ENCODE measurements around the gene NLGN3. TPM values are rescaled to one million over a fixed set of nuclear protein-coding genes. Genes with fewer than 3 reads are reported as not detected.
A peak's percentile ranks its signal among the peaks of the same experiment; 100 is the strongest.

Gene NLGN3
- total RNA-seq (0.19 TPM), polyA plus RNA-seq (1.5 TPM)
- long read RNA-seq, donor 1, result 0 reads
- long read RNA-seq, donor 2, result 0 reads
- long read RNA-seq, donor 3, result 0 reads
- long read RNA-seq, donor 4, result 0 reads
- long read RNA-seq, donor 5, result 0 reads
- long read RNA-seq, donor 6, result 0 reads
- long read RNA-seq, donor 7, result 0 reads
- long read RNA-seq, donor 8, result 0 reads
- long read RNA-seq, donor 9, result 0 reads
- long read RNA-seq, donor 10, result 0 reads

DNA sequence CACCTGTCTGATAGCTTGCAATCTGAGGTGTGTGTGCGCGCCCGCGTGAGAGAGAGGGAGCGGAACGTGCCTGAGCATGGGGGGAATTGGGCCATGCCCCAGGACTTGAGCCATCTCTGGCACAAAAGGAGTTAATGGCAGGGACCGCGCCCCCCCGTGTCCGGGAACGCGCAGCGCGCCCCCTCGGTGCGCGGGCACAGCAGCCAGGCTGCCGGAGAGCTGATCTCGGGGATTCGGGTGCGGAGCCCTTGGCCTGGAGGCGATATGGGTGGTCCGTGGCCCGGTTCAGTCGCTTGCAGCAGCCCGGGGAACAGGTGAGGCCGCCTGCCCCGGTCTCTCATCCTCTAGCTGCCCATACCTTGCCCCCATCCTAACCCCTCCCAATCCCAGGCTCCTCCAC, at the start of gene NLGN3:
NLGN3 (plus strand) TSS at position 191 of the 400 bp plus-strand sequence. CDS start 2,909 bp downstream, outside the sequence.
- peaks cover 12 to 23% of the 10 kb centered on the region in 2 donors for H3K36me3 ChIP-seq (ENCODE audit: control insufficient read depth in 2 of 2, insufficient read depth in 2 of 2, low read length in 1 of 2)
- H3K4me1 ChIP-seq (ENCODE audit: control insufficient read depth in 2 of 2, insufficient read depth in 2 of 2, low read length in 2 of 2), result peaks cover 0 to 19% of the 10 kb centered on the region in 2 donors
- H3K27ac ChIP-seq (ENCODE audit: low read depth in 1 of 2, low read length in 1 of 2), result no peak within 1 kb of the TSS
- DNase-seq (ENCODE audit: low read depth in 6 of 9, low spot score in 9 of 9), result no peak
- H3K27me3 ChIP-seq (ENCODE audit: control insufficient read depth in 2 of 2, insufficient read depth in 1 of 2, low read length in 1 of 2), result no peaks in the 10 kb centered on the region
- no peak within 1 kb of the TSS for H3K4me3 ChIP-seq (ENCODE audit: low read length in 2 of 2)
- no peaks in the 10 kb centered on the region for H3K9me3 ChIP-seq (ENCODE audit: control insufficient read depth in 2 of 2, insufficient read depth in 1 of 2, low read length in 1 of 2)
- WGBS, result 64% methylated on average over 28 of the region's 28 CpGs

DNA sequence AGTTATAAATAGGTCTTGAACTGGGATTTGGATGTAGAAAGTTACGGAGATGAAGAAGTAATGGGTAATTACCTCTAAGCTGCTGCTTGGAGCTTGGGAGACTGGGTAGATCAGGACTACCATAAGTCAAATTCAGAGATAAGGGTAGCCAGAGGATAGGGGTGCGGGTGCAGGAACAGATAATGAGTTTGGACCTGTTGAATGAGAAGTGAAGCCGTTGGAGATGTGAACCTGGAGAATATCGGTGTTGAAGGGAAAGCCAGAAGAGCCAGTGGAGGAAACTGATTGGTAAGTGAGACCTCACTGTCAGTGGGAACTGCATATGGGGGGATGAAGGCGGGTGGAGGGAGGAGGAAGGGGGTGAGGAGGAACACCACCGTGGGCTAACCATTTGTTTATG, 49.6 kb upstream of the NLGN3 start:
- Histone ChIP-seq H3K9me3 (ENCODE audit: control insufficient read depth in 2 of 2, insufficient read depth in 1 of 2, low read length in 1 of 2) (no peaks in the 10 kb centered on the region), H3K4me3 (ENCODE audit: low read length in 2 of 2) (peak overlapping the region; percentile 54 to 63), H3K27me3 (ENCODE audit: control insufficient read depth in 2 of 2, insufficient read depth in 1 of 2, low read length in 1 of 2) (peaks cover 0 to 5% of the 10 kb centered on the region in 2 donors), H3K36me3 (ENCODE audit: control insufficient read depth in 2 of 2, insufficient read depth in 2 of 2, low read length in 1 of 2) (no peaks in the 10 kb centered on the region), H3K4me1 (ENCODE audit: control insufficient read depth in 2 of 2, insufficient read depth in 2 of 2, low read length in 2 of 2) (peaks cover 3 to 26% of the 10 kb centered on the region in 2 donors), H3K27ac (ENCODE audit: low read depth in 1 of 2, low read length in 1 of 2) (no peak overlapping the region)
- no peak for DNase-seq (ENCODE audit: low read depth in 6 of 9, low spot score in 9 of 9)
- 31% methylated on average over 6 of the region's 6 CpGs for WGBS

DNA sequence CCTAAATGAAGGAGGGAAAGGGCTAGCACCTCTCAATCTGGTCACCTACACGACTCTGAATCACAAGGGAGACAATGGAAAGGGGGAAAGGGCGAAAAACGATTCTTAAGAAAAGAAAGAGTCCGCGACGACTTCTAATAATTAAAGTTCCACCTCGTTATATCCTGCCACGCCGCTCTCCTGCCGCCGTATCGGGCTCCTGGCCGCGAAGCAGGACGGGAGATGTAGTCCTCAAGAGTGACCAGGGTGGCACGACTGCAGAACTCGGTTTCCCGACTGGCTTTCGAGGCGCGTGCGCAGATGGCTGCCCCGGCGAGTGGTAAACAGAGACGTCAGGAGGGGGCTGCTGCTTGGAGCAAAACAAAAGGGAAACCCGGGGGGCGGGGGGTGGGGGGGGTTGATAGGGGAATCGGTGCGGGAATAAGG, 49.1 kb upstream of the NLGN3 start, which contains the start of gene FOXO4:
FOXO4 (plus strand) TSS at position 297 of the 426 bp plus-strand sequence. CDS start 678 bp downstream, outside the sequence.
- Histone ChIP-seq H3K27me3 (ENCODE audit: control insufficient read depth in 2 of 2, insufficient read depth in 1 of 2, low read length in 1 of 2) (peaks cover 0 to 6% of the 10 kb centered on the region in 2 donors), H3K9me3 (ENCODE audit: control insufficient read depth in 2 of 2, insufficient read depth in 1 of 2, low read length in 1 of 2) (no peaks in the 10 kb centered on the region), H3K27ac (ENCODE audit: low read depth in 1 of 2, low read length in 1 of 2) (peak within 1 kb of the TSS; percentile 77 to 84), H3K4me3 (ENCODE audit: low read length in 2 of 2) (peak within 1 kb of the TSS; percentile 54 to 63), H3K4me1 (ENCODE audit: control insufficient read depth in 2 of 2, insufficient read depth in 2 of 2, low read length in 2 of 2) (peaks cover 3 to 29% of the 10 kb centered on the region in 2 donors), H3K36me3 (ENCODE audit: control insufficient read depth in 2 of 2, insufficient read depth in 2 of 2, low read length in 1 of 2) (no peaks in the 10 kb centered on the region)
- under 1% methylated on average over 29 of the region's 29 CpGs for WGBS
- DNase-seq (ENCODE audit: low read depth in 6 of 9, low spot score in 9 of 9), result peak in 7 of 9 donors; percentile 71 to 93 (median 84)

DNA sequence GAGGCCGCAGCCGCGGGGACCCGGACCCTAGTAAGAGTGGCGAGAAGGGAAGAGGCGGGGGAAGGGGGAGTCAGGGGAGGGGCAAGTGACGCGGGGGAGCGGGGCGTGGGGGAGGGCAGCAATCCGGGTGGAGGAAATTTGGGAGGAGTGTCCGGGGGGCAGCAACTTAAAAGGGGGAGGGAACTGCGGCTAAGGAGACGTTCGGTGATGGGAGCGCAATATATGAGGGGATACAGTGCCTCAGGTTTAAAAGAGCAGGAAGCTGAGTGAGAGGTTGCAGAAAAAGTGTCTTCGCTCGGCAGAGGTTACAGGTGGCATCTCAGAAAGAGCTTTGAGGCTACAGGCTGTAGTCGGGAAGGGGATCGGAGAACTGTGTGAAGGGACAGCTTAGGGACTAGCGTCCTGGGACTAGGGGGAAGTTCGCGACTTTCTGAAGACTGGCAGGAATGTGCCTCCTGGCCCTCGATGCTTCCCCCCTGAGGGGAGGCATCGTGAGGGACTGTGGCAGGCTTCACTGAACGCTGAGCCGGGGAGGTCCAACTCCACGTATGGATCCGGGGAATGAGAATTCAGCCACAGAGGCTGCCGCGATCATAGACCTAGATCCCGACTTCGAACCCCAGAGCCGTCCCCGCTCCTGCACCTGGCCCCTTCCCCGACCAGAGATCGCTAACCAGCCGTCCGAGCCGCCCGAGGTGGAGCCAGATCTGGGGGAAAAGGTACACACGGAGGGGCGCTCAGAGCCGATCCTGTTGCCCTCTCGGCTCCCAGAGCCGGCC, 48.5 kb upstream of the NLGN3 start:
- DNase-seq (ENCODE audit: low read depth in 6 of 9, low spot score in 9 of 9), result peak in 3 of 9 donors; percentile 57 to 76 (median 61)
- Histone ChIP-seq H3K27me3 (ENCODE audit: control insufficient read depth in 2 of 2, insufficient read depth in 1 of 2, low read length in 1 of 2) (peaks cover 0 to 8% of the 10 kb centered on the region in 2 donors), H3K9me3 (ENCODE audit: control insufficient read depth in 2 of 2, insufficient read depth in 1 of 2, low read length in 1 of 2) (no peaks in the 10 kb centered on the region), H3K27ac (ENCODE audit: low read depth in 1 of 2, low read length in 1 of 2) (peak overlapping the region; percentile 77 to 84), H3K36me3 (ENCODE audit: control insufficient read depth in 2 of 2, insufficient read depth in 2 of 2, low read length in 1 of 2) (no peaks in the 10 kb centered on the region), H3K4me3 (ENCODE audit: low read length in 2 of 2) (peak overlapping the region; percentile 54 to 63), H3K4me1 (ENCODE audit: control insufficient read depth in 2 of 2, insufficient read depth in 2 of 2, low read length in 2 of 2) (peaks cover 3 to 35% of the 10 kb centered on the region in 2 donors)
- WGBS, result 2% methylated on average over 46 of the region's 46 CpGs

DNA sequence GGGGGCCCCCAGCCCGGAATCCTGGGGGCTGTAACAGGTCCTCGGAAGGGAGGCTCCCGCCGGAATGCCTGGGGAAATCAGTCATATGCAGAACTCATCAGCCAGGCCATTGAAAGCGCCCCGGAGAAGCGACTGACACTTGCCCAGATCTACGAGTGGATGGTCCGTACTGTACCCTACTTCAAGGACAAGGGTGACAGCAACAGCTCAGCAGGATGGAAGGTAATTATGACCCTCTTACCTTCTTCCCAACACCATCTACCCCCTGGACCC, 47.9 kb upstream of the NLGN3 start:
- 4% methylated on average over 9 of the region's 9 CpGs for WGBS
- peak overlapping the region; percentile 54 to 63 for H3K4me3 ChIP-seq (ENCODE audit: low read length in 2 of 2)
- peaks cover 3 to 40% of the 10 kb centered on the region in 2 donors for H3K4me1 ChIP-seq (ENCODE audit: control insufficient read depth in 2 of 2, insufficient read depth in 2 of 2, low read length in 2 of 2)
- peaks cover 0 to 2% of the 10 kb centered on the region in 2 donors for H3K36me3 ChIP-seq (ENCODE audit: control insufficient read depth in 2 of 2, insufficient read depth in 2 of 2, low read length in 1 of 2)
- no peaks in the 10 kb centered on the region for H3K9me3 ChIP-seq (ENCODE audit: control insufficient read depth in 2 of 2, insufficient read depth in 1 of 2, low read length in 1 of 2)
- no peak for DNase-seq (ENCODE audit: low read depth in 6 of 9, low spot score in 9 of 9)
- no peak overlapping the region for H3K27ac ChIP-seq (ENCODE audit: low read depth in 1 of 2, low read length in 1 of 2)
- peaks cover 0 to 8% of the 10 kb centered on the region in 2 donors for H3K27me3 ChIP-seq (ENCODE audit: control insufficient read depth in 2 of 2, insufficient read depth in 1 of 2, low read length in 1 of 2)

DNA sequence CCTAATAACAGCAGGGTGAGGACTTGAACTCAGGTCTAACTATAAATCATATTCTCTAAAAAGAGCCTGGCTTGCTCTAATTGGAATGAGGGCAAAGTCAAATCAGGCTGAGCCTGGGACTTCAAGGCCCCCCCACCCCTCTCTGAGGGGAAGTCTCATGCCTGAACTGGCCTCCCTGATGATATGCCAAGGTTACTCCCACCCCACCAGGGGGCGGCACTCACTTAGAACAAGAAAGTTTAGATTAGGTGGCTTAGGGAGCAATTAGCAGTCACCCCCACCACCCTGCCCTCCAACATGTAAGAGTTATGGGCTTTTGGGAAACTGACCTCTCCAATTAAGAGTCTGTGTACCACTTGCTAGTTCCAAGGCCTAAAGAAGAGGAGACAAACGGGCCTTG, 46.3 kb upstream of the NLGN3 start:
- Histone ChIP-seq H3K27ac (ENCODE audit: low read depth in 1 of 2, low read length in 1 of 2) (no peak overlapping the region), H3K27me3 (ENCODE audit: control insufficient read depth in 2 of 2, insufficient read depth in 1 of 2, low read length in 1 of 2) (peaks cover 0 to 8% of the 10 kb centered on the region in 2 donors), H3K4me3 (ENCODE audit: low read length in 2 of 2) (no peak overlapping the region), H3K36me3 (ENCODE audit: control insufficient read depth in 2 of 2, insufficient read depth in 2 of 2, low read length in 1 of 2) (peaks cover 4 to 8% of the 10 kb centered on the region in 2 donors), H3K9me3 (ENCODE audit: control insufficient read depth in 2 of 2, insufficient read depth in 1 of 2, low read length in 1 of 2) (no peaks in the 10 kb centered on the region), H3K4me1 (ENCODE audit: control insufficient read depth in 2 of 2, insufficient read depth in 2 of 2, low read length in 2 of 2) (peaks cover 12 to 56% of the 10 kb centered on the region in 2 donors)
- DNase-seq (ENCODE audit: low read depth in 6 of 9, low spot score in 9 of 9), result peak in 3 of 9 donors; percentile 63 to 86 (median 68)
- 22% methylated on average over 2 of the region's 2 CpGs for WGBS

DNA sequence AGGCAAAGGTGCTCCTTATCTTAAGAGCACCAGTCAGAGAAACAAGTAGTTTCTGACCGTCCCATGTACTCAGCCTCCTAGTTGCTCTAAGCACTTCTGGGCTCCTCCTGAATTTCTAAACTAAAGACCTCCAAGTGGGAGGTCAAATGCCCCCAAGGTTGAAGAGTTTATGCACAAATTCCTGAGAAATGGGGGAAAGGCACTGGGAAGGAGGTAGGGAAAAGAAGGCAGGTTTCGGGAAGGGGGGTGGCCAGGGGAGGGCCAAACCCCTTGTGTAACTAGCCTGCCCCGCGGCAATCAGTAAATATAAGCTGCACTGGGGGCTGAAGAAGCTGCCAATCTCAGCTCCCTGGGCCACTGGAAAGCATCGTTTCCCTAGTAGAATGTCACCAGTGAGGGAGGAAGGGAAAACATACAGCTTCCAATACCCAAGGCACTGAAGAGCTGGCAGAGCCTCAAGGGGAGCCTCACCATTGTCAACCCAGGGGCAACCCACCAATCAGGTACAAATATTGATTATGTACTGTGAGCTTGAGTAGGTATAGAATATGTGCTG, 45.6 kb upstream of the NLGN3 start:
- H3K27me3 ChIP-seq (ENCODE audit: control insufficient read depth in 2 of 2, insufficient read depth in 1 of 2, low read length in 1 of 2), result peaks cover 0 to 8% of the 10 kb centered on the region in 2 donors
- no peak overlapping the region for H3K27ac ChIP-seq (ENCODE audit: low read depth in 1 of 2, low read length in 1 of 2)
- H3K36me3 ChIP-seq (ENCODE audit: control insufficient read depth in 2 of 2, insufficient read depth in 2 of 2, low read length in 1 of 2), result peaks cover 4 to 8% of the 10 kb centered on the region in 2 donors
- whole genome bisulfite sequencing, result 95% methylated on average over 5 of the region's 5 CpGs
- no peak overlapping the region for H3K4me3 ChIP-seq (ENCODE audit: low read length in 2 of 2)
- peaks cover 12 to 63% of the 10 kb centered on the region in 2 donors for H3K4me1 ChIP-seq (ENCODE audit: control insufficient read depth in 2 of 2, insufficient read depth in 2 of 2, low read length in 2 of 2)
- no peak for DNase-seq (ENCODE audit: low read depth in 6 of 9, low spot score in 9 of 9)
- no peaks in the 10 kb centered on the region for H3K9me3 ChIP-seq (ENCODE audit: control insufficient read depth in 2 of 2, insufficient read depth in 1 of 2, low read length in 1 of 2)

DNA sequence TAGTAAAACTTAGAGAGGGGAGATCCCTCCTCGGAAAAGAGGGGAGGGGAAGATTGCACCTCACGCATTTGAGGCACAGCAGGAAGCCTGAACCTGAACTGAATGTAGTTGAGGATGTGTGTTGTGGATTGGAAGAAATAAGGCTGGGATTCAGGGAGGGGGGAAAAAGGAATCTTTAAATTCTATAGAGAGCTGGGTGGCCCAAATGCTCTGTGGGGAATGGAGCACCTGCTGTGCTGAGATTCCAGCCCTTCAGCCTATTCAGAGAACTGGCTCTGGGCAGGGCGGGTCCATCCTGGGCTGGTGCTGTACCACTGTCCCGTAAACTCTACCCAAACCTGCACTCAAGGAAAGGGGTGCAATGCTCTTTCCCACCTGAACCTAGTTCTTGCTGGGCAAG, 44.9 kb upstream of the NLGN3 start:
- Histone ChIP-seq H3K27me3 (ENCODE audit: control insufficient read depth in 2 of 2, insufficient read depth in 1 of 2, low read length in 1 of 2) (peaks cover 0 to 8% of the 10 kb centered on the region in 2 donors), H3K27ac (ENCODE audit: low read depth in 1 of 2, low read length in 1 of 2) (no peak overlapping the region), H3K36me3 (ENCODE audit: control insufficient read depth in 2 of 2, insufficient read depth in 2 of 2, low read length in 1 of 2) (peaks cover 4 to 8% of the 10 kb centered on the region in 2 donors), H3K4me3 (ENCODE audit: low read length in 2 of 2) (no peak overlapping the region), H3K4me1 (ENCODE audit: control insufficient read depth in 2 of 2, insufficient read depth in 2 of 2, low read length in 2 of 2) (peaks cover 12 to 69% of the 10 kb centered on the region in 2 donors), H3K9me3 (ENCODE audit: control insufficient read depth in 2 of 2, insufficient read depth in 1 of 2, low read length in 1 of 2) (no peaks in the 10 kb centered on the region)
- DNase-seq (ENCODE audit: low read depth in 6 of 9, low spot score in 9 of 9), result no peak
- 98% methylated on average over 4 of the region's 4 CpGs for WGBS

All from thymus (tissue), 14 donors.